Measurements from ENCODE around the gene PCID2. TPM values are rescaled to one million over a fixed set of nuclear protein-coding genes. Genes with fewer than 3 reads are reported as not detected.

Gene PCID2
- polyA plus RNA-seq, 1 experiment = 73.6 TPM

DNA sequence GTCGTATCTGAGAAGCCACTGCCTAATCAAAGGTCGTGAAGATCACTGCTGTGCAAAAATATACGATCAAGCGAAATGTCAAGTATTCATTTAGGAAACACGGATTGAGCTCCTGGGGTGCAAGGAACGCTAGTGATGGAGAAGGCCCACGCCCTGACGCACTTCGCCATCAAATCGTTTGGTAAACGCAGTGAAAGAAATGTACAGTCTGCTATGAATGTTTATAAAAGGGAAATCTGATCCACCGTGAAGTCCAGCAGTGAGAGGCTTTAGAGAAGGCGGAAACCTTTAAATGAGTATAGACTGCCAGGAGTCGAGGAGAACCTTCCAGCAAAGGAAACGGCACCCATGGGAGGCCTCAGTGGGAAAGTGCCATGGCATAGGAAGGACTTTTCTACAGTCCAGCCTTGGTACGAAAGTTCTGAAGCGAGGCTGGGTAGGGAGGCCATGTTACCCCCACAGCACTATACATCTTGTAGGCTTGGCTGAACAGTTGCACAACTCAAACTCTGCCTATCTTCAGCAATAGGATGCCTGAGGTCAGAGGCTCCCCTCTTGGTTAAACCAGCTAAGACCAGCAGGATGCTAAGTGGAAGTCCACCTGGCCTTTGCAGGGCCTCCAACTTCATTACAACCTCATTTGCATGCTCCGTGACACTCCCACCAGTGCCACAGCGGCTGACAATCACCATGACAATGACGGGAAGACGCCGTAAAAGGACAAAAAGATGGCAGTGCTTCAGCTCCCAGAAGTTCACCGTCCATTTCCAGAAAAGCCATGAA is 20.4 kb downstream of the PCID2 start:
- Histone ChIP-seq H3K36me3 (ENCODE audit: control insufficient read depth, insufficient read depth, low read length) (peaks cover 8% of the 10 kb centered on the region), H3K4me3 (ENCODE audit: low read depth, low read length) (no peak overlapping the region), H3K27me3 (ENCODE audit: control insufficient read depth, insufficient read depth, low read length) (no peaks in the 10 kb centered on the region)
- DNase-seq (ENCODE audit: low read depth) = no peak
- no peak for TF ChIP-seq CTCF (IDR thresholded peaks at IDR 0.05; ENCODE audit: insufficient read depth, low read depth, low read length)
- POLR2A ChIA-PET = no interaction called here
- CTCF ChIA-PET = interaction anchor here (1.2 kb wide), 1 partner anchor 10 kb away, joined by 3 read pairs; no protein-coding TSS in a partner anchor

DNA sequence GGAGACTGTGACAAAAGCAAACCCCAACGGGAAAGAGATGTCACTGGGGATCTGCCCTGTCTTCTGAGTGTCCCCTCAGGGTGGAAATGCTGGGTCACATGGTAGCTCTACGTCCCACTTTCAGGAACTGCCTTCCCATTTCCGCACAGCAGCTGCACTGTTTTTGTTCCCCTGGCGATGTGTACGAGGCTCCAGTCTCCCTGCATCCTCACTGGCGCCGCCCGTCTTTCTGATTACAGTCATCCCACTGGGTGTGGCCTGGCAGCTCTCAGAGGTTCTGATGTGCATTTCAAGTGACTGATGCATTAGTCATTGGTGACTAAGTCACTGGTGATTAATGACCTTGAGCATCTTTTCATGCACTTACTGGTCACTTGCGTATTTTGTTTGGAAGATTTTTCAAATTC is 21.2 kb downstream of the PCID2 start:
- ChIA-PET CTCF (interaction anchor here (1.2 kb wide), 1 partner anchor 11 kb away, joined by 3 read pairs; no protein-coding TSS in a partner anchor), POLR2A (no interaction called here)
- H3K27me3 ChIP-seq (ENCODE audit: control insufficient read depth, insufficient read depth, low read length) = no peaks in the 10 kb centered on the region
- peak overlapping the region; percentile 25 for H3K4me3 ChIP-seq (ENCODE audit: low read depth, low read length)
- TF ChIP-seq CTCF (IDR thresholded peaks at IDR 0.05; ENCODE audit: insufficient read depth, low read depth, low read length) = peak; percentile 26; the same call in 1 of the 2 replicates
- peak; percentile 99 for DNase-seq (ENCODE audit: low read depth)
- peaks cover 8% of the 10 kb centered on the region for H3K36me3 ChIP-seq (ENCODE audit: control insufficient read depth, insufficient read depth, low read length)

DNA sequence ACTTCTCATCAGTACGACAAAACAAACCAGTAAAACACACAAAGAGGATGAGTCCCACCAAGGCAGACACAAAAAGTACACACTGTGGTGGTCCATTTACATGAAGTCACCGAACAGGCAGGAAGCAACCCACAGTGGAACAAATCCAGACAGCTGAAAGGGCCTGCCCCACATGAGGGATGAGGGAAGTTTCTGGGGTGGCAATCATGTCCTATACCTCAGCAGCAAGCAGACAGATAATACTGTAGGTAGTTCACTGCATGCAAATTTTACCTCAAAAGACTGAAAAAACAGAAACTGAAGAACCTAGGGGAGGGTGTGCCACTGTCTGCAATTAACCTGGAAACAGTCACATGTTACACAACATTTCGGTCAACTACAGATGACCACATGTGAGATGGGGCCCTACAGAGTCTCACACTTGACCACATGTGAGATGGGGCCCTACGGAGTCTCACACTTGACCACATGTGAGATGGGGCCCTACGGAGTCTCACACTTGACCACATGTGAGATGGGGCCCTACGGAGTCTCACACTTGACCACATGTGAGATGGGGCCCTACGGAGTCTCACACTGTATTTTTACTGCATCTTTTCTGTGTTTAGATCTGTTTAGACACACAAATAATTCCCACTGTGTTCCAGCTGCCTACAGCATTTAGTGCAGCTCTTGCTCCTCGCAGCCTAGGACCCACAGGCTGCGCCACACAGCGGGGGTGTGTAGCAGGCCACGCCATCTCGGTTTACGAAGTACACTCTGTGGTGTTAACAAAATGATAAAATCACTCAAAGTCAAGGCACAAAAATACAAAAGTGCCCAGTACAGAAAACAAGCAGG is 22.2 kb downstream of the PCID2 start:
- ChIA-PET POLR2A (no interaction called here), CTCF (no interaction called here)
- Histone ChIP-seq H3K36me3 (ENCODE audit: control insufficient read depth, insufficient read depth, low read length) (peaks cover 10% of the 10 kb centered on the region), H3K4me3 (ENCODE audit: low read depth, low read length) (no peak overlapping the region), H3K27me3 (ENCODE audit: control insufficient read depth, insufficient read depth, low read length) (no peaks in the 10 kb centered on the region)
- DNase-seq (ENCODE audit: low read depth) = no peak
- no peak for TF ChIP-seq CTCF (IDR thresholded peaks at IDR 0.05; ENCODE audit: insufficient read depth, low read depth, low read length)

- no peak for DNase-seq (ENCODE audit: low read depth)
- Histone ChIP-seq H3K27me3 (ENCODE audit: control insufficient read depth, insufficient read depth, low read length) (no peaks in the 10 kb centered on the region), H3K36me3 (ENCODE audit: control insufficient read depth, insufficient read depth, low read length) (peaks cover 10% of the 10 kb centered on the region), H3K4me3 (ENCODE audit: low read depth, low read length) (no peak overlapping the region)
- no peak for TF ChIP-seq CTCF (IDR thresholded peaks at IDR 0.05; ENCODE audit: insufficient read depth, low read depth, low read length)
- CTCF ChIA-PET = no interaction called here
- POLR2A ChIA-PET = no interaction called here
Observed at GRCh38 chr13:113184568-113185440, 23.7 kb downstream of the PCID2 start.
